MM.1S (cell line): Measurements from ENCODE around the gene ENG.
"Not testable (repeated sequence)": the region's sequence is repeated elsewhere in the genome, so short reads cannot be mapped to it uniquely, and the experiment has no call there.

ENCODE experiments used
- DNase-seq: peaks from one replicate; pipeline ENCODE4 v3.0.0-alpha.2; 2015
- H2AFZ ChIP-seq: fragments of 300-600 bp; sonication (generic); 2 replicates; pipeline ENCODE4 v1.6.0; 2016; ENCODE audit warnings: antibody characterized with exemption, low read length
- H3F3A ChIP-seq: fragments of 300-600 bp; sonication (generic); 2 replicates; pipeline ENCODE4 v1.6.1; 2016; ENCODE audit warnings: mild to moderate bottlenecking, antibody characterized with exemption, low read length, moderate library complexity, mixed read lengths; ENCODE audit not compliant: insufficient read depth
- H3K27ac ChIP-seq: fragments of 300-600 bp; sonication (generic); 2 replicates; pipeline ENCODE4 v1.5.1; 2016; ENCODE audit warnings: mild to moderate bottlenecking, low read length
- H3K27me3 ChIP-seq: fragments of 300-600 bp; sonication (generic); replicated peaks from 2 replicates; pipeline ENCODE4 v1.6.0; 2016; ENCODE audit warnings: low read length; ENCODE audit not compliant: insufficient read depth
- H3K36me3 ChIP-seq: fragments of 300-600 bp; sonication (generic); replicated peaks from 2 replicates; pipeline ENCODE4 v1.6.1; 2016; ENCODE audit warnings: mild to moderate bottlenecking, low read length, mixed read lengths; ENCODE audit not compliant: insufficient read depth
- H3K4me1 ChIP-seq: fragments of 300-600 bp; sonication (generic); 2 replicates; pipeline ENCODE4 v1.6.1; 2016; ENCODE audit warnings: low read length, mixed read lengths
- H3K4me2 ChIP-seq: fragments of 300-600 bp; sonication (generic); 2 replicates; pipeline ENCODE4 v1.6.0; 2016; ENCODE audit warnings: low read depth, low read length
- H3K4me3 ChIP-seq: fragments of 300-600 bp; sonication (generic); 2 replicates; pipeline ENCODE4 v1.5.1; 2016; ENCODE audit warnings: low read length, mixed read lengths
- H3K79me2 ChIP-seq: fragments of 300-600 bp; sonication (generic); 2 replicates; pipeline ENCODE4 v1.6.1; 2016; ENCODE audit warnings: mixed run types, low read length, mixed read lengths
- H3K9ac ChIP-seq: fragments of 300-600 bp; sonication (generic); 2 replicates; pipeline ENCODE4 v1.6.1; 2016; ENCODE audit warnings: low read length, mixed read lengths
- H3K9me2 ChIP-seq: fragments of 300-600 bp; sonication (generic); replicated peaks from 2 replicates; pipeline ENCODE4 v1.6.1; 2016; ENCODE audit warnings: mild to moderate bottlenecking, low read length, mixed read lengths; ENCODE audit not compliant: insufficient read depth
- H3K9me3 ChIP-seq: fragments of 300-600 bp; sonication (generic); replicated peaks from 2 replicates; pipeline ENCODE4 v1.6.1; 2016; ENCODE audit warnings: mild to moderate bottlenecking, low read length, mixed read lengths; ENCODE audit not compliant: insufficient read depth
- H4K20me1 ChIP-seq: fragments of 300-600 bp; sonication (generic); 2 replicates; pipeline ENCODE4 v1.6.1; 2016; ENCODE audit warnings: mild to moderate bottlenecking, low read length, moderate library complexity, mixed read lengths; ENCODE audit not compliant: insufficient read depth
- CTCF ChIP-seq: fragments of 300-600 bp; sonication (generic); IDR thresholded peaks from 2 replicates; pipeline ENCODE4 v1.5.1; 2016; ENCODE audit warnings: antibody characterized with exemption, low read length, mixed read lengths
- EZH2 ChIP-seq: fragments of 300-600 bp; sonication (generic); optimal IDR thresholded peaks from 2 replicates; pipeline ENCODE3; 2017; ENCODE audit warnings: low read depth, mild to moderate bottlenecking, antibody characterized with exemption, low read length, mixed read lengths
- EZH2phosphoT487 ChIP-seq: fragments of 300-600 bp; sonication (generic); IDR thresholded peaks from 2 replicates; pipeline ENCODE4 v1.6.1; 2018; ENCODE audit warnings: antibody characterized with exemption, low read length

The ENG gene

GRCh38 chr9:127847178-127847510, 7.3 kb downstream of the ENG start:
- Histone ChIP-seq H3K79me2 (no peaks in the 10 kb centered on the region), H3F3A (no peaks in the 10 kb centered on the region), H3K27me3 (peaks cover 7% of the 10 kb centered on the region; the same call in 1 of the 2 replicates), H3K36me3 (no peaks in the 10 kb centered on the region), H3K9me2 (no peaks in the 10 kb centered on the region), H3K4me1 (no peaks in the 10 kb centered on the region), H3K4me2 (no peak overlapping the region), H3K9ac (no peak overlapping the region), H3K9me3 (no peaks in the 10 kb centered on the region), H3K27ac (no peak overlapping the region), H4K20me1 (no peaks in the 10 kb centered on the region), H2AFZ (no peak overlapping the region), H3K4me3 (no peak overlapping the region)
- TF ChIP-seq EZH2 (no peak), CTCF (no peak), EZH2phosphoT487 (no peak)
- DNase-seq, result no peak

- Histone ChIP-seq H3K27ac (no peak overlapping the region), H3K36me3 (no peaks in the 10 kb centered on the region), H3K79me2 (no peaks in the 10 kb centered on the region), H3K4me1 (no peaks in the 10 kb centered on the region), H3K4me2 (no peak overlapping the region), H3K27me3 (peaks cover 7% of the 10 kb centered on the region; the same call in 1 of the 2 replicates), H3K9ac (no peak overlapping the region), H2AFZ (no peak overlapping the region), H4K20me1 (no peaks in the 10 kb centered on the region), H3F3A (no peaks in the 10 kb centered on the region), H3K9me2 (no peaks in the 10 kb centered on the region), H3K4me3 (no peak overlapping the region), H3K9me3 (no peaks in the 10 kb centered on the region)
- TF ChIP-seq EZH2, result no peak
- no peak for TF ChIP-seq CTCF
- TF ChIP-seq EZH2phosphoT487, result no peak
- no peak for DNase-seq
These were observed 7.8 kb downstream of the ENG start for GRCh38 chr9:127846443-127847177.

GRCh38 chr9:127845619-127846018, 8.8 kb downstream of the ENG start:
- H3K4me3 ChIP-seq, DNase-seq, H3K4me2 ChIP-seq, H4K20me1 ChIP-seq, H3K36me3 ChIP-seq, H3K4me1 ChIP-seq, H3K9me2 ChIP-seq, H2AFZ ChIP-seq, H3K79me2 ChIP-seq, H3K9me3 ChIP-seq, H3K27ac ChIP-seq, H3F3A ChIP-seq, H3K9ac ChIP-seq: not testable (repeated sequence)
- H3K27me3 ChIP-seq, result peaks cover 10% of the 10 kb centered on the region; the same call in 1 of the 2 replicates

GRCh38 chr9:127844821-127845359, 9.6 kb downstream of the ENG start:
- no peak overlapping the region for H2AFZ ChIP-seq
- no peak for TF ChIP-seq EZH2
- TF ChIP-seq EZH2phosphoT487, result no peak
- no peak for TF ChIP-seq CTCF
- H3K4me1 ChIP-seq, result no peaks in the 10 kb centered on the region
- no peaks in the 10 kb centered on the region for H3K79me2 ChIP-seq
- H3F3A ChIP-seq, result no peaks in the 10 kb centered on the region
- H3K4me3 ChIP-seq, result no peak overlapping the region
- no peaks in the 10 kb centered on the region for H4K20me1 ChIP-seq
- no peak for DNase-seq
- no peak overlapping the region for H3K27ac ChIP-seq
- H3K9ac ChIP-seq, result no peak overlapping the region
- H3K9me2 ChIP-seq, result no peaks in the 10 kb centered on the region
- H3K9me3 ChIP-seq, result no peaks in the 10 kb centered on the region
- peaks cover 17% of the 10 kb centered on the region; the same call in 1 of the 2 replicates for H3K27me3 ChIP-seq
- no peak overlapping the region for H3K4me2 ChIP-seq
- no peaks in the 10 kb centered on the region for H3K36me3 ChIP-seq
